LNCaP clone FGC (cell line): ENCODE measurements around the gene BOD1L2.

Experiments
- DNase-seq: peaks from one replicate; pipeline ENCODE4 v3.0.0-alpha.2; 2011; ENCODE audit warnings: low read depth
- H3K4me3 ChIP-seq: 2 replicates; pipeline ENCODE4 v1.5.1; 2011; ENCODE audit warnings: mild to moderate bottlenecking, low read depth, low read length, control low read depth
- CTCF ChIP-seq: IDR thresholded peaks from 2 replicates; pipeline ENCODE4 v1.5.1; 2012; ENCODE audit warnings: mild to moderate bottlenecking; ENCODE audit not compliant: control insufficient read depth, insufficient read depth; ENCODE audit errors: extremely low read depth

Gene BOD1L2

GRCh38 chr18:57197261-57197660, 50.4 kb downstream of the BOD1L2 start:
- TF ChIP-seq CTCF: no peak
- no peak for DNase-seq
- no peak overlapping the region for H3K4me3 ChIP-seq

- TF ChIP-seq CTCF: no peak
- no peak overlapping the region for H3K4me3 ChIP-seq
- DNase-seq: no peak
Observed at GRCh38 chr18:57198073-57198472, 51.2 kb downstream of the BOD1L2 start.
